HL-60/S4 (cell line): ENCODE results near the gene VSTM4.

Experiments used
- in situ Hi-C: fragments of 300-500 bp; cut with MboI; formaldehyde crosslinking; loops from 2 replicates; pipeline ENCODE4 v1.14.3; 2022; ENCODE audit warnings: low sequenced_read_pairs

VSTM4 gene

GRCh38 chr10:49076741-49077521 is 38.4 kb downstream of the VSTM4 start:
- in situ Hi-C loops, result loop anchor here (25.0 kb wide), 1 partner anchor 110 kb away; the partner anchor contains the start of gene TMEM273

- in situ Hi-C loops, result loop anchor here (25.0 kb wide), 1 partner anchor 111 kb away; the partner anchor contains the start of gene TMEM273
Observed at GRCh38 chr10:49076319-49076718, 39.0 kb downstream of the VSTM4 start.

- in situ Hi-C loops, result loop anchor here (25.0 kb wide), 1 partner anchor 112 kb away; the partner anchor contains the start of gene TMEM273
Observed at GRCh38 chr10:49075743-49076142, 39.6 kb downstream of the VSTM4 start.

GRCh38 chr10:49074836-49075682 is 40.3 kb downstream of the VSTM4 start:
- in situ Hi-C loops, result loop anchor here (25.0 kb wide), 1 partner anchor 112 kb away; the partner anchor contains the start of gene TMEM273

GRCh38 chr10:49072166-49072885 is 43.0 kb downstream of the VSTM4 start:
- in situ Hi-C loops, result no loop called here

GRCh38 chr10:49071160-49071761 is 44.1 kb downstream of the VSTM4 start:
- in situ Hi-C loops, result no loop called here

GRCh38 chr10:49070701-49071100 is 44.6 kb downstream of the VSTM4 start:
- in situ Hi-C loops, result no loop called here

GRCh38 chr10:49068672-49069217 is 46.6 kb downstream of the VSTM4 start:
- in situ Hi-C loops, result no loop called here

GRCh38 chr10:49068209-49068608 is 47.1 kb downstream of the VSTM4 start:
- in situ Hi-C loops, result no loop called here

GRCh38 chr10:49066944-49067730 is 48.2 kb downstream of the VSTM4 start:
- in situ Hi-C loops, result no loop called here

- in situ Hi-C loops, result no loop called here
Observed at GRCh38 chr10:49062229-49062628, 53.1 kb downstream of the VSTM4 start.

- in situ Hi-C loops, result no loop called here
Observed at GRCh38 chr10:49061667-49062066, 53.7 kb downstream of the VSTM4 start.

- in situ Hi-C loops, result no loop called here
Observed at GRCh38 chr10:49058463-49059255, 56.7 kb downstream of the VSTM4 start.

- in situ Hi-C loops, result no loop called here
Observed at GRCh38 chr10:49057231-49057880, 58.0 kb downstream of the VSTM4 start.

GRCh38 chr10:49056356-49056755 is 59.0 kb downstream of the VSTM4 start:
- in situ Hi-C loops, result no loop called here

GRCh38 chr10:49055221-49055849 is 60.0 kb downstream of the VSTM4 start:
- in situ Hi-C loops, result no loop called here

- in situ Hi-C loops, result no loop called here
Observed at GRCh38 chr10:49054753-49055152, 60.6 kb downstream of the VSTM4 start.
